OCI-LY3 (cell line): ENCODE results near the gene WDR46.

Experiments
- EZH2phosphoT487 ChIP-seq: fragments of 200-600 bp; shearing (Covaris generic); IDR thresholded peaks from 2 replicates; pipeline ENCODE4 v1.6.1; 2018; ENCODE audit warnings: antibody characterized with exemption, mixed run types, low read depth
- TF ChIP-seq, protein P1 (sequence below): fragments of 200-600, 300-600 bp; sonication (generic); IDR thresholded peaks from 2 replicates; pipeline ENCODE4 v1.5.1; 2014; ENCODE audit warnings: antibody characterized with exemption, low read length, low read depth

DNA sequence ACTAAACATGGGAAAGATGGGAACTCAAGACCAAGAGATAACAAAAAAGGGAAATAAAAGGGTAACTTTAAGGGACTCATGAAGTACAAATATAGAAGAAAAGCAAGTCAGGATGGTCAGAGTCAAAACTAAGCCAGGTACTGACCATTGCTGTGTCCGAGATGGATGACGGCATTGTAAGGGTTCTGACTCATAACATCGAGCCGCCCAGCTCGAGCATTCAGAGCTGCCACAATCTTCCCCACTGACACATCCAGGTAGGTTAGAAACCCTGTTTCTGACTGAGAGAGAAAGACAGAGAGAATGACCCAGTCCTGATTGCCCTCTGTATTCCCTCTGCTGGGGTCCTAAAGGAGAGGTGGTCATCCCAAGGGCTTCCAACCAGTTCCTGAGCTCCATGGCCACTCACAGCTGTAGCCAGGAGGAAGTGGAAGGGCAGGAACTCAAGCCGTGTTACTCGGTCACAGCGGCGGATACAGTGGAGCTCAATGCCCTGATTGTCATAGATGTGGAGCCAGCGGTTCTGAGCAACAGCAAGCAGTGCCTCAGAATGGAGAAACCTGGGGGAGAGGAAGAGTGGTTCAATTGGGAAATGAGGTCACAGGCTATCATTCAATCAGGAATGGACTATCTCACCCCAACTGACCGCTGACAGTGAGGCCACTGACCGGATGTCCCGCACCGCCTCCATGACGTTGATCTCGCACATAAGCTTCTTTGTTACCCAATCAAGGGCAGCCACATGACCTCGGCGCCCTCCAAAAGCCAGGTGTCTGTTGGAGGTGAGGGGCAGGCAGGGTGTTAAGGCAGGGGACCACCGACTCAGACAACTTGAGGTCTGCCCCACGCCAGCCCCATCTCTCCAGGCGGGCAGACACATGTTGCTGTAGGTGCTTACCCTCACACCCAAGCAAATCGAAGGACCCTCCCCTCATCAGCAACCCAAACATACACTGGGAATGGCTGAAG, 1.8 kb downstream of the WDR46 start:
- TF ChIP-seq, protein P1, sequence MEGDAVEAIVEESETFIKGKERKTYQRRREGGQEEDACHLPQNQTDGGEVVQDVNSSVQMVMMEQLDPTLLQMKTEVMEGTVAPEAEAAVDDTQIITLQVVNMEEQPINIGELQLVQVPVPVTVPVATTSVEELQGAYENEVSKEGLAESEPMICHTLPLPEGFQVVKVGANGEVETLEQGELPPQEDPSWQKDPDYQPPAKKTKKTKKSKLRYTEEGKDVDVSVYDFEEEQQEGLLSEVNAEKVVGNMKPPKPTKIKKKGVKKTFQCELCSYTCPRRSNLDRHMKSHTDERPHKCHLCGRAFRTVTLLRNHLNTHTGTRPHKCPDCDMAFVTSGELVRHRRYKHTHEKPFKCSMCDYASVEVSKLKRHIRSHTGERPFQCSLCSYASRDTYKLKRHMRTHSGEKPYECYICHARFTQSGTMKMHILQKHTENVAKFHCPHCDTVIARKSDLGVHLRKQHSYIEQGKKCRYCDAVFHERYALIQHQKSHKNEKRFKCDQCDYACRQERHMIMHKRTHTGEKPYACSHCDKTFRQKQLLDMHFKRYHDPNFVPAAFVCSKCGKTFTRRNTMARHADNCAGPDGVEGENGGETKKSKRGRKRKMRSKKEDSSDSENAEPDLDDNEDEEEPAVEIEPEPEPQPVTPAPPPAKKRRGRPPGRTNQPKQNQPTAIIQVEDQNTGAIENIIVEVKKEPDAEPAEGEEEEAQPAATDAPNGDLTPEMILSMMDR, result no peak
- TF ChIP-seq EZH2phosphoT487, result no peak
